DND-41 (cell line): ENCODE data around the gene GTPBP1.

Experiments
- CTCF ChIP-seq: IDR thresholded peaks from 2 replicates; pipeline ENCODE4 v1.5.1; 2012; ENCODE audit warnings: borderline replicate concordance, low read length, moderate library complexity, mild to moderate bottlenecking; ENCODE audit not compliant: poor library complexity, severe bottlenecking; ENCODE audit errors: extremely low read depth
- EZH2 ChIP-seq: IDR thresholded peaks from 3 replicates; pipeline ENCODE4 v1.6.1; 2012; ENCODE audit warnings: borderline replicate concordance, low read depth, mild to moderate bottlenecking, moderate library complexity, low read length, inconsistent platforms; ENCODE audit not compliant: severe bottlenecking

- TF ChIP-seq EZH2, result no peak
- TF ChIP-seq CTCF, result no peak
Measured at GRCh38 chr22:38713921-38714320, 8.2 kb downstream of the GTPBP1 start.
